Naive thymus-derived CD4-positive, alpha-beta T cell (primary cell): Measurements from ENCODE around the gene HMGA1. TPM values are rescaled to one million over a fixed set of nuclear protein-coding genes. Genes with fewer than 3 reads are reported as not detected.
"Not testable (repeated sequence)": the region's sequence is repeated elsewhere in the genome, so short reads cannot be mapped to it uniquely, and the experiment has no call there.

ENCODE experiments used
- ATAC-seq: fragments of 150-1000 bp; cut with Tn5 transposase; 2 replicates; pipeline ENCODE4 v1.10.0; 2021; ENCODE audit warnings: mild to moderate bottlenecking, moderate library complexity
- CTCF ChIA-PET: fragments of 350-600 bp; sonication (Branson Sonifier 250); formaldehyde crosslinking; loops from one replicate; lab custom pipeline; 2021; ENCODE audit warnings: antibody characterized with exemption; lab: Charles Lee
- POLR2A ChIA-PET: fragments of 350-600 bp; sonication (Branson Sonifier 250); formaldehyde crosslinking; loops from one replicate; lab custom pipeline; 2021; ENCODE audit warnings: antibody characterized with exemption, inconsistent platforms; lab: Charles Lee
- DNase-seq, 9 donors: peaks; one replicate each; pipeline versions ENCODE4 v3.0.0 to v3.0.0-alpha.2; 2020 to 2022; ENCODE audit warnings: mixed read lengths in 1 of 9
- H3K27ac ChIP-seq: one replicate; pipeline ENCODE4 v1.7.0; 2013; ENCODE audit warnings: mild to moderate bottlenecking, low read depth, low read length, moderate library complexity
- H3K27me3 ChIP-seq, 2 donors: one replicate each; pipeline ENCODE4 v1.7.0; 2013; ENCODE audit warnings: low read length in 2 of 2, mild to moderate bottlenecking in 2 of 2, moderate library complexity in 2 of 2; ENCODE audit not compliant: control insufficient read depth in 2 of 2, insufficient read depth in 2 of 2
- H3K36me3 ChIP-seq, 3 experiments: 1 replicate in 2 of 3; 2 replicates in 1 of 3; pipeline ENCODE4 v1.7.0; 2013; ENCODE audit warnings: low read length in 3 of 3, mild to moderate bottlenecking in 3 of 3, moderate library complexity in 1 of 3; ENCODE audit not compliant: insufficient read depth in 3 of 3, control insufficient read depth in 2 of 3
- H3K4me1 ChIP-seq, 2 donors: one replicate each; pipeline ENCODE4 v1.7.0; 2013; ENCODE audit warnings: low read length in 2 of 2, mild to moderate bottlenecking in 2 of 2, moderate library complexity in 1 of 2; ENCODE audit not compliant: control insufficient read depth in 2 of 2, insufficient read depth in 2 of 2
- H3K4me3 ChIP-seq: 2 replicates; pipeline ENCODE4 v1.7.0; 2013; ENCODE audit warnings: mild to moderate bottlenecking, low read length
- H3K9me3 ChIP-seq, 3 experiments: 1 replicate in 2 of 3; 2 replicates in 1 of 3; pipeline ENCODE4 v1.7.0; 2013; ENCODE audit warnings: low read length in 3 of 3; ENCODE audit not compliant: control insufficient read depth in 2 of 3
- H3K27ac Mint-ChIP-seq, 9 donors: one replicate each; pipeline ENCODE4 v1.8.0; 2020 to 2022; ENCODE audit warnings: mixed read lengths in 9 of 9, mild to moderate bottlenecking in 8 of 9, moderate library complexity in 5 of 9, inconsistent platforms in 2 of 9
- H3K27me3 Mint-ChIP-seq, 5 donors: one replicate each; pipeline ENCODE4 v1.8.0; 2021 to 2022; ENCODE audit warnings: mixed read lengths in 5 of 5, mild to moderate bottlenecking in 1 of 5
- H3K36me3 Mint-ChIP-seq, 5 donors: one replicate each; pipeline ENCODE4 v1.8.0; 2020 to 2022; ENCODE audit warnings: mixed read lengths in 5 of 5, mild to moderate bottlenecking in 3 of 5, inconsistent platforms in 1 of 5
- H3K4me1 Mint-ChIP-seq, 7 donors: one replicate each; pipeline ENCODE4 v1.8.0; 2020 to 2022; ENCODE audit warnings: mixed read lengths in 7 of 7, mild to moderate bottlenecking in 3 of 7, inconsistent platforms in 1 of 7
- H3K4me3 Mint-ChIP-seq, 10 donors: one replicate each; pipeline ENCODE4 v1.8.0; 2020 to 2022; ENCODE audit warnings: mild to moderate bottlenecking in 10 of 10, mixed read lengths in 10 of 10, moderate library complexity in 6 of 10, inconsistent platforms in 2 of 10
- H3K9me3 Mint-ChIP-seq, 11 donors: one replicate each; pipeline ENCODE4 v1.8.0; 2020 to 2022; ENCODE audit warnings: mixed read lengths in 11 of 11, mild to moderate bottlenecking in 4 of 11, inconsistent platforms in 1 of 11, moderate library complexity in 1 of 11
- intact Hi-C, 2 donors: fragments of 100-400 bp; cut with micrococcal nuclease; formaldehyde crosslinking; loops; one replicate each; pipeline ENCODE4 v1.15.1; 2023
- polyA plus RNA-seq, 2 donors: library from polyadenylated mRNA; unstranded; fragments of 300-500 nt; fragmentation: Illumina TruSeq; gene quantifications; one replicate each; pipeline ENCODE4 v1.2.3, GENCODE V29; 2021
- total RNA-seq, 6 experiments: library from RNA in 5 of 6; stranded (reverse) in 5 of 6; gene quantifications; 1 replicate in 5 of 6; 2 replicates in 1 of 6; pipeline ENCODE4 v1.2.3 and lab custom pipeline; 2021 to 2026

The HMGA1 gene
- total and polyA plus RNA-seq, 7 experiments from 2014 or later, result 35.7 to 180 (median 94.5) TPM

DNA sequence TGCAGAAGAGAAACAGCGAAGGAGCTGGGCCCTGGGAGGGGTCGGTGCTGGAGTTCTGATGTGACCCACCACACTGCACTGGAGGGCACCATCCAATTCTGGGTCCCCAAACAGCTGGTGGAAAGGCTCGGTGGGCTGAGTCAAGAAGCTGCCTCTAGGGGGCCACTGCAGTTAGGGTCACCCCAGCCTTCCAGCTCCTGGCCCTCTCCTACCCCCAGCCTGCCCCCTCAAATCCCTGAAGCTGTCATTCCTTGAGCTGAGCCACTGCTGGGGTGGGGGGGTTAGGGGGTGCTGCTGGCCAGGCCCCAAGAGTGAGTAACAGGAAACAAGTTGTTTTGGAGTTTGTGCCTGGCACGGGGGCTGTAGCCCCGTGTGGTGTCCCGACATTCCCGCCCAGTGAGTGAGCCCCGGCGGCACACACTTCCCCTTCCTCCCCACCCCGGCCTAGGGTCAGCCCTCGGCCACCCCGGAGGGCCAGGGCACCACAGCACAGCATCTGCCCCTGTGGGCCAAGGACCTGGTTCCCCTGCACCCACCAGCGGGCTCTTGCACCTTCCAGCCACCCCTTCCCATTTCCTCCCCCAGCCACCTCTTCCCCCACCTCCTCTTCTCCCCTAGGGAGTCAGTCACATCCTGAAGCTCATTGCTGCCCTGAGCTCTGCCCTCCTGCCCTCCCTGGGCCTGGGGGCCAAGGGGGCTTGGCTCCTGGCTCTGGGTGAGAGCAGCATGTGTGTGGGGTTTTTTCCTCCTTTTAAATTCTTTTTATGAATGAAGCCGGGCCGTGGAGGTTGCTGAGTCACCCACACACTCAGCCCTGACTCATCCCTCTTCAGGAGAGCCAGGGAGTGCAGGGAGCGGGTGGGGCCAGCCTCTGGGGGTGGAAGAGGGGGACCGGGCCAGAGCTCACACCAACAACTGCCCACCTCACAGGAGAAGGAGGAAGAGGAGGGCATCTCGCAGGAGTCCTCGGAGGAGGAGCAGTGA, 7.5 kb downstream of the HMGA1 start:
- no peaks in the 10 kb centered on the region for H3K9me3 ChIP-seq
- peaks cover 26 to 84% (median 54%) of the 10 kb centered on the region in 7 donors for H3K4me1 Mint-ChIP-seq
- DNase-seq (peak in 1 of 9 donors; percentile 58), ATAC-seq (peak; percentile 17)
- peaks cover 0 to 16% (median 0%) of the 10 kb centered on the region in 5 donors for H3K36me3 Mint-ChIP-seq
- H3K27me3 ChIP-seq, result no peaks in the 10 kb centered on the region
- no peak overlapping the region for H3K4me3 ChIP-seq
- no peaks in the 10 kb centered on the region for H3K27me3 Mint-ChIP-seq
- H3K27ac Mint-ChIP-seq, result peak overlapping the region in 8 of 9 donors; percentile 46 to 89 (median 73)
- intact Hi-C loops, result no loop called here
- CTCF ChIA-PET, result interaction anchor here (0.6 to 1.5 kb wide), 3 partner anchors 49 to 545 kb away, joined by 3 to 4 read pairs (median 3); no protein-coding TSS in a partner anchor
- POLR2A ChIA-PET, result interaction anchor here (1.0 kb wide), 1 partner anchor 152 kb away, joined by 3 read pairs; no protein-coding TSS in a partner anchor
- no peaks in the 10 kb centered on the region for H3K9me3 Mint-ChIP-seq
- H3K27ac ChIP-seq, result no peak overlapping the region
- H3K36me3 ChIP-seq, result peaks cover 3 to 59% (median 8%) of the 10 kb centered on the region in 3 experiments
- peaks cover 13 to 15% of the 10 kb centered on the region in 2 donors for H3K4me1 ChIP-seq
- H3K4me3 Mint-ChIP-seq, result peak overlapping the region in 1 of 10 donors; percentile 61

DNA sequence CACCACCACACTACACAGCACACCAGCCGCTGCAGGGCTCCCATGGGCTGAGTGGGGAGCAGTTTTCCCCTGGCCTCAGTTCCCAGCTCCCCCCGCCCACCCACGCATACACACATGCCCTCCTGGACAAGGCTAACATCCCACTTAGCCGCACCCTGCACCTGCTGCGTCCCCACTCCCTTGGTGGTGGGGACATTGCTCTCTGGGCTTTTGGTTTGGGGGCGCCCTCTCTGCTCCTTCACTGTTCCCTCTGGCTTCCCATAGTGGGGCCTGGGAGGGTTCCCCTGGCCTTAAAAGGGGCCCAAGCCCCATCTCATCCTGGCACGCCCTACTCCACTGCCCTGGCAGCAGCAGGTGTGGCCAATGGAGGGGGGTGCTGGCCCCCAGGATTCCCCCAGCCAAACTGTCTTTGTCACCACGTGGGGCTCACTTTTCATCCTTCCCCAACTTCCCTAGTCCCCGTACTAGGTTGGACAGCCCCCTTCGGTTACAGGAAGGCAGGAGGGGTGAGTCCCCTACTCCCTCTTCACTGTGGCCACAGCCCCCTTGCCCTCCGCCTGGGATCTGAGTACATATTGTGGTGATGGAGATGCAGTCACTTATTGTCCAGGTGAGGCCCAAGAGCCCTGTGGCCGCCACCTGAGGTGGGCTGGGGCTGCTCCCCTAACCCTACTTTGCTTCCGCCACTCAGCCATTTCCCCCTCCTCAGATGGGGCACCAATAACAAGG, 8.5 kb downstream of the HMGA1 start:
- intact Hi-C loops, result loop anchor here (5.0 kb wide), 2 partner anchors 282 to 897 kb away; partner anchors contain the start of gene TCP11 (in 1 of the 2)
- H3K27ac ChIP-seq, H3K27me3 ChIP-seq, H3K9me3 Mint-ChIP-seq, H3K9me3 ChIP-seq, H3K27me3 Mint-ChIP-seq, DNase-seq, ATAC-seq, H3K4me3 ChIP-seq, H3K4me3 Mint-ChIP-seq: not testable (repeated sequence)
- Mint-ChIP-seq H3K27ac (peak overlapping the region in 5 of 9 donors; percentile 19 to 77 (median 66)), H3K4me1 (peaks cover 23 to 76% (median 50%) of the 10 kb centered on the region in 7 donors), H3K36me3 (peaks cover 0 to 16% (median 0%) of the 10 kb centered on the region in 5 donors)
- Histone ChIP-seq H3K4me1 (peaks cover 13 to 20% of the 10 kb centered on the region in 2 donors), H3K36me3 (peaks cover 3 to 51% (median 8%) of the 10 kb centered on the region in 3 experiments)
- CTCF ChIA-PET, result interaction anchor here (1.5 kb wide), 1 partner anchor 170 kb away, joined by 3 read pairs; no protein-coding TSS in a partner anchor
- POLR2A ChIA-PET, result interaction anchor here (1.0 kb wide), 1 partner anchor 151 kb away, joined by 3 read pairs; no protein-coding TSS in a partner anchor

- Histone ChIP-seq H3K36me3 (peaks cover 3 to 45% (median 8%) of the 10 kb centered on the region in 3 experiments), H3K4me1 (peaks cover 13 to 20% of the 10 kb centered on the region in 2 donors), H3K27ac (peak overlapping the region; percentile 83)
- peaks cover 19 to 70% (median 48%) of the 10 kb centered on the region in 7 donors for H3K4me1 Mint-ChIP-seq
- not testable (repeated sequence) for H3K4me3 Mint-ChIP-seq, H3K4me3 ChIP-seq, DNase-seq, ATAC-seq, H3K9me3 ChIP-seq, H3K27me3 ChIP-seq, H3K27me3 Mint-ChIP-seq, H3K9me3 Mint-ChIP-seq
- POLR2A ChIA-PET, result interaction anchor here (0.7 to 4.7 kb wide), 3 partner anchors 9 to 169 kb away, joined by 3 to 44 read pairs (median 3); partner anchors contain the start of gene HMGA1
- H3K27ac Mint-ChIP-seq, result peak overlapping the region in 5 of 9 donors; percentile 4 to 77 (median 66)
- intact Hi-C loops, result loop anchor here (1.0 to 5.0 kb wide), 3 partner anchors 82 to 897 kb away; partner anchors contain the start of gene TCP11 (in 1 of the 2)
- CTCF ChIA-PET, result interaction anchor here (5.4 kb wide), 1 partner anchor 50 kb away, joined by 24 read pairs; no protein-coding TSS in a partner anchor
- peaks cover 0 to 16% (median 0%) of the 10 kb centered on the region in 5 donors for H3K36me3 Mint-ChIP-seq
Measured at GRCh38 chr6:34245761-34246140, 9.1 kb downstream of the HMGA1 start.

- Histone ChIP-seq H3K4me1 (peaks cover 13 to 20% of the 10 kb centered on the region in 2 donors), H3K9me3 (no peaks in the 10 kb centered on the region), H3K27ac (peak overlapping the region; percentile 83), H3K36me3 (peaks cover 3 to 41% (median 8%) of the 10 kb centered on the region in 3 experiments), H3K27me3 (no peaks in the 10 kb centered on the region), H3K4me3 (no peak overlapping the region)
- Mint-ChIP-seq H3K27me3 (no peaks in the 10 kb centered on the region), H3K4me1 (peaks cover 17 to 65% (median 45%) of the 10 kb centered on the region in 7 donors), H3K4me3 (peak overlapping the region in 2 of 10 donors; percentile 28 to 61), H3K36me3 (peaks cover 0 to 13% (median 0%) of the 10 kb centered on the region in 5 donors), H3K9me3 (no peaks in the 10 kb centered on the region), H3K27ac (peak overlapping the region in 4 of 9 donors; percentile 24 to 87 (median 54))
- CTCF ChIA-PET, result interaction anchor here (5.4 kb wide), 1 partner anchor 50 kb away, joined by 24 read pairs; no protein-coding TSS in a partner anchor
- POLR2A ChIA-PET, result interaction anchor here (0.7 to 4.7 kb wide), 3 partner anchors 9 to 168 kb away, joined by 3 to 44 read pairs (median 3); partner anchors contain the start of gene HMGA1
- ATAC-seq (no peak), DNase-seq (no peak)
- intact Hi-C loops, result loop anchor here (1.0 to 5.0 kb wide), 3 partner anchors 83 to 896 kb away; partner anchors contain the start of gene TCP11 (in 1 of the 2)
Measured at GRCh38 chr6:34246249-34246562, 9.5 kb downstream of the HMGA1 start.

- H3K4me1 Mint-ChIP-seq, result peaks cover 13 to 60% (median 40%) of the 10 kb centered on the region in 7 donors
Measured at GRCh38 chr6:34246563-34247391, 10.1 kb downstream of the HMGA1 start.

More at GRCh38 chr6:34246563-34247391, 10.1 kb downstream of the HMGA1 start:
- H3K27me3 Mint-ChIP-seq, result no peaks in the 10 kb centered on the region
- ChIA-PET CTCF (interaction anchor here (4.4 to 5.4 kb wide), 2 partner anchors 51 to 169 kb away, joined by 24 to 64 read pairs; no protein-coding TSS in a partner anchor), POLR2A (interaction anchor here (0.7 to 4.7 kb wide), 4 partner anchors 10 to 168 kb away, joined by 3 to 44 read pairs (median 14); partner anchors contain the start of gene HMGA1)
- Histone ChIP-seq H3K4me1 (peaks cover 13 to 20% of the 10 kb centered on the region in 2 donors), H3K27me3 (no peaks in the 10 kb centered on the region), H3K27ac (peak overlapping the region; percentile 83), H3K9me3 (no peaks in the 10 kb centered on the region), H3K4me3 (no peak overlapping the region), H3K36me3 (peaks cover 3 to 35% (median 7%) of the 10 kb centered on the region in 3 experiments)
- DNase-seq (peak in 7 of 9 donors; percentile 21 to 55 (median 33)), ATAC-seq (no peak)
- peak overlapping the region in 8 of 9 donors; percentile 32 to 93 (median 86) for H3K27ac Mint-ChIP-seq
- H3K4me3 Mint-ChIP-seq, result peak overlapping the region; percentile 20 to 96 (median 92)
- intact Hi-C loops, result loop anchor here (1.0 to 5.0 kb wide), 3 partner anchors 83 to 896 kb away; partner anchors contain the start of gene TCP11 (in 1 of the 2)
- H3K9me3 Mint-ChIP-seq, result no peaks in the 10 kb centered on the region
- peaks cover 0 to 10% (median 0%) of the 10 kb centered on the region in 5 donors for H3K36me3 Mint-ChIP-seq
